GM12864 (cell line): ENCODE results near the gene GPA33.

ENCODE experiments used
- DNase-seq: peaks from one replicate; pipeline ENCODE4 v3.0.0-alpha.2; 2011; ENCODE audit warnings: low read depth
- H3K4me3 ChIP-seq: 2 replicates; pipeline ENCODE4 v1.5.1; 2011; ENCODE audit warnings: mild to moderate bottlenecking, low read depth, low read length, control low read depth
- CTCF ChIP-seq: IDR thresholded peaks from 2 replicates; pipeline ENCODE4 v1.5.1; 2011; ENCODE audit warnings: low read depth, mild to moderate bottlenecking, moderate library complexity, low read length, control low read depth, inconsistent platforms; ENCODE audit errors: missing control alignments

Gene GPA33

GRCh38 chr1:167092653-167093052, 2.5 kb upstream of the GPA33 start:
- no peak overlapping the region for H3K4me3 ChIP-seq
- no peak for DNase-seq
- no peak for TF ChIP-seq CTCF

DNA sequence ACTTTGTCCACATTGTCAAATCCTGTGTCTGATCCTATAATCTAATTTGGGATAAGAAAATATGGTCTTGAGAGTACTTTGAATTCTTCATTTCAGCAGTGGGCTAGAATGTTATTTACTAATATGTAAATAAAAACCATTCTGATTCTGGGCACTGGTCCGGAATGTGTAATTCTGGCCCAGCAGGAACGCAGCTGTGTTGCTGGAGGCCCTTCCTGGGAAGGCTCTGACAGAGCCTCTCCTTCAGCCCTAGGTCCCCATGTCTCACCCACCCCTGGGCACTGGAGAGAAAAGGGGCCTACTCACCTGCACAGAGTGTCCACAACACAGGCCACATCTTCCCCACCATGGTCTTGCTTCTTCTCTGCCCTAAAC, 251 bp downstream of the GPA33 start:
- TF ChIP-seq CTCF, result no peak
- H3K4me3 ChIP-seq, result no peak overlapping the region
- DNase-seq, result no peak

- no peak overlapping the region for H3K4me3 ChIP-seq
- no peak for DNase-seq
- no peak for TF ChIP-seq CTCF
Observed at GRCh38 chr1:167088746-167089417, 1.3 kb downstream of the GPA33 start.

DNA sequence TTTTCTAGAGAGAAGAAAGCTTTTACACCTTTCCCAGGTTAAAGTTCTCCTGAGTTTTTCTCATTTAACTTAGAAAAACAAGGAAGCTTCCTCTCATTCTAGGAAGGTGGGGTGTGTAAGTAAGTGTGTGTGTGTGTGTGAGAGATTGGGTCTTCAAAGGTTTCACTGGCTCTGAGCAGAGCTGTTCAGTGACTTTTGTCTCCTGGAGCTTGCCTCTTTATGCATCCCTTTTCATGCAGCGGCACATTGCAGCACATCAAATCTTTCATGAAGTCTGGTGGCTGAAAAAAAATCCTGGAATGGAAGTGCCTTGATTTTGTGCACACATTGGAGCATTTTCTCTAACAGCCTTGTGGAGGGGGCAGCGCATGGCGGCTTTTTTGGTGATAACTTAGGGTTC, 3.4 kb downstream of the GPA33 start:
- no peak for TF ChIP-seq CTCF
- no peak for DNase-seq
- H3K4me3 ChIP-seq, result no peak overlapping the region

GRCh38 chr1:167086033-167086432, 4.1 kb downstream of the GPA33 start:
- H3K4me3 ChIP-seq, result no peak overlapping the region
- DNase-seq, result no peak
- no peak for TF ChIP-seq CTCF

GRCh38 chr1:167084757-167085156, 5.4 kb downstream of the GPA33 start:
- TF ChIP-seq CTCF, result no peak
- no peak overlapping the region for H3K4me3 ChIP-seq

DNA sequence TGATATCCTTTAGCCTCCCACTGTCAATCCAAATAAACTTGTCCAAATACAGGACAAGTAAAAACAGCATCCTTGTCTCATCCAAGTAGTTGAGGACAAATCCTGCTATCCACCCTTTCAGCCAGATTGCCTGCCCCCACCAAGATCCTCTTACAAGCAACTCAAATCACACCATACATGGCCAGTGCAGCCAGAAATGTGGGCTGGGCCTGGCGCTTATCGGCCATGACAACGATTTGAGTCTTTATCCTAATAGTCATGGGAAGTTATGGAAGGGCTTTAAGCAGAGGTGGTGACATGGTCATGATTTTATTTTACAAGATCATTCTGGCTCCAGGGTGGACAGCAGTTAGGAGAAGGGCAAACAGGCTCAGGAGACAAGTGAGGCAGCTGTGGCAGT, 6.3 kb downstream of the GPA33 start:
- no peak for TF ChIP-seq CTCF
- no peak for DNase-seq
- no peak overlapping the region for H3K4me3 ChIP-seq

More at GRCh38 chr1:167084757-167085156, 5.4 kb downstream of the GPA33 start:
- no peak for DNase-seq
